Panc1 (cell line): Measurements from ENCODE around the gene STARD13.

Experiments used
- CTCF ChIP-seq: fragments of 450-650 bp; IDR thresholded peaks from 2 replicates; pipeline ENCODE4 v1.5.1; 2017; ENCODE audit warnings: mild to moderate bottlenecking
- POLR2AphosphoS5 ChIP-seq: IDR thresholded peaks from 2 replicates; pipeline ENCODE4 v1.6.1; 2012; ENCODE audit warnings: mild to moderate bottlenecking, low read depth, low read length, moderate library complexity
- REST ChIP-seq, 2 experiments: IDR thresholded peaks; 2 replicates each; pipeline ENCODE4 v1.6.1; 2011 to 2012; ENCODE audit warnings: low read depth in 2 of 2, control low read depth in 1 of 2, low read length in 1 of 2, mild to moderate bottlenecking in 1 of 2, moderate library complexity in 1 of 2; ENCODE audit not compliant: insufficient read depth in 1 of 2
- TCF7L2 ChIP-seq: IDR thresholded peaks from 2 replicates; pipeline ENCODE4 v1.6.1; 2011; ENCODE audit warnings: mild to moderate bottlenecking, low read depth, low read length, inconsistent platforms

- TF ChIP-seq CTCF (no peak), REST (IDR thresholded peaks at IDR 0.05; ENCODE audit: insufficient read depth in 1 of 2, low read depth in 2 of 2, low read length in 1 of 2) (no peak), POLR2AphosphoS5 (no peak), TCF7L2 (no peak)
Observed at GRCh38 chr13:33318744-33319143, 33.2 kb upstream of the STARD13 start.
